GM21737 (cell line): Measurements from ENCODE around the gene PCDHA8.
"Not testable (repeated sequence)": the region's sequence is repeated elsewhere in the genome, so short reads cannot be mapped to it uniquely, and the experiment has no call there.

Experiments
- ATAC-seq: cut with Tn5 transposase; IDR thresholded peaks from one replicate; pipeline ENCODE4 v1.9.1; 2021; ENCODE audit warnings: mild to moderate bottlenecking, moderate library complexity; ENCODE audit not compliant: unreplicated experiment

Gene PCDHA8

DNA sequence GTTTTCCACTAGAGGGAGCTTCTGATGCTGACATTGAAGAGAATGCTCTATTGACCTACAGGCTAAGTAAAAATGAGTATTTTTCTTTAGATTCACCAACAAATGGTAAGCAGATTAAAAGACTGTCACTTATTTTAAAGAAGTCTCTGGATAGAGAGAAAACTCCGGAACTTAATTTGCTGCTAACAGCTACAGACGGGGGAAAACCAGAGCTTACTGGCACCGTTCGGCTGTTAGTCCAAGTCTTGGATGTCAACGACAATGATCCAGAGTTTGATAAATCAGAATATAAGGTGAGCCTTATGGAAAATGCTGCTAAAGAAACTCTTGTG lies 28.5 kb downstream of the PCDHA8 start:
- no peak for ATAC-seq

DNA sequence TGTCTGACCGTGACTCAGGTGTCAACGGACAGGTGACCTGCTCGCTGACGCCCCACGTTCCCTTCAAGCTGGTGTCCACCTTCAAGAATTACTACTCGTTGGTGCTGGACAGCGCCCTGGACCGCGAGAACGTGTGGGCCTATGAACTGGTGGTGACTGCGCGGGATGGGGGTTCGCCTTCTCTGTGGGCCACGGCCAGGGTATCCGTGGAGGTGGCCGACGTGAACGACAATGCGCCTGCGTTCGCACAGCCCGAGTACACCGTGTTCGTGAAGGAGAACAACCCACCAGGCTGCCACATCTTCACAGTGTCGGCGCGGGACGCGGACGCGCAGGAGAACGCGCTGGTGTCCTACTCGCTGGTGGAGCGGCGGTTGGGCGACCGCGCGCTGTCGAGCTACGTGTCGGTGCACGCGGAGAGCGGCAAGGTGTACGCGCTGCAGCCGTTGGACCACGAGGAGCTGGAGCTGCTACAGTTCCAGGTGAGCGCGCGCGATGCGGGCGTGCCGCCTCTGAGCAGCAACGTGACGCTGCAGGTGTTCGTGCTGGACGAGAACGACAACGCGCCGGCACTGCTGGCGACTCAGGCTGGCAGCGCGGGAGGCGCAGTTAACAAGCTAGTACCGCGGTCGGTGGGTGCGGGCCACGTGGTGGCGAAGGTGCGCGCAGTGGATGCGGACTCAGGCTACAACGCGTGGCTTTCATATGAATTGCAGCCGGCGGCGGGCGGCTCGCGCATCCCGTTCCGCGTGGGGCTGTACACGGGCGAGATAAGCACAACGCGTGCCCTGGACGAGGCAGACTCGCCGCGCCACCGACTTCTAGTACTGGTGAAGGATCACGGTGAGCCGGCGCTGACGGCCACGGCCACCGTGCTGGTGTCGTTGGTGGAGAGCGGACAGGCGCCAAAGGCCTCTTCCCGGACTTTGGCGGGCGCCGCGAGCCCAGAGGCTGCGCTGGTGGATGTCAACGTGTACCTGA lies 29.5 kb downstream of the PCDHA8 start:
- no peak for ATAC-seq

- no peak for ATAC-seq
Measured at GRCh38 chr5:140875085-140876065, 34.4 kb downstream of the PCDHA8 start, which contains the start of gene PCDHA12. Gene PCDHA12, plus strand, starts transcription at chr5:140875308. Its CDS starts 165 bp downstream, at chr5:140875473.

GRCh38 chr5:140876541-140877261 lies 35.7 kb downstream of the PCDHA8 start:
- not testable (repeated sequence) for ATAC-seq

DNA sequence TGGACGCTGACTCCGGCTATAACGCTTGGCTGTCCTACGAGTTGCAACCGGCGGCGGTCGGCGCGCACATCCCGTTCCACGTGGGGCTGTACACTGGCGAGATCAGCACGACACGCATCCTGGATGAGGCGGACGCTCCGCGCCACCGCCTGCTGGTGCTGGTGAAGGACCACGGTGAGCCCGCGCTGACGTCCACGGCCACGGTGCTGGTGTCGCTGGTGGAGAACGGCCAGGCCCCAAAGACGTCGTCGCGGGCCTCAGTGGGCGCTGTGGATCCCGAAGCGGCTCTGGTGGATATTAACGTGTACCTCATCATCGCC lies 36.2 kb downstream of the PCDHA8 start:
- no peak for ATAC-seq

- no peak for ATAC-seq
Measured at GRCh38 chr5:140881889-140882590, 41.1 kb downstream of the PCDHA8 start, which contains the start of gene PCDHA13. Gene PCDHA13, plus strand, starts transcription at chr5:140882124. Its CDS starts 145 bp downstream, at chr5:140882269.

DNA sequence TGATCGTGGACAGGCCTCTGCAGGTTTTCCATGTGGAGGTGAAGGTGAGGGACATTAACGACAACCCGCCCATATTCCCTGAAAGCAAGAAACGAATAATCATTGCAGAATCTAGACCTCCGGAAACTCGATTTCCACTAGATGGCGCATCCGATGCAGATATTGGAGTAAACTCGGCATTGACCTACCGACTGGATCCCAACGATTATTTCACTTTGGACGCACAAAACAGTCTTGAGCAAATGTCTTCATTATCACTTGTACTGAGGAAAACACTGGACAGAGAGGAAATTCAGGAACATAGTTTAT lies 41.6 kb downstream of the PCDHA8 start:
- ATAC-seq, result no peak

- ATAC-seq, result no peak
Measured at GRCh38 chr5:140883373-140883772, 42.4 kb downstream of the PCDHA8 start.

DNA sequence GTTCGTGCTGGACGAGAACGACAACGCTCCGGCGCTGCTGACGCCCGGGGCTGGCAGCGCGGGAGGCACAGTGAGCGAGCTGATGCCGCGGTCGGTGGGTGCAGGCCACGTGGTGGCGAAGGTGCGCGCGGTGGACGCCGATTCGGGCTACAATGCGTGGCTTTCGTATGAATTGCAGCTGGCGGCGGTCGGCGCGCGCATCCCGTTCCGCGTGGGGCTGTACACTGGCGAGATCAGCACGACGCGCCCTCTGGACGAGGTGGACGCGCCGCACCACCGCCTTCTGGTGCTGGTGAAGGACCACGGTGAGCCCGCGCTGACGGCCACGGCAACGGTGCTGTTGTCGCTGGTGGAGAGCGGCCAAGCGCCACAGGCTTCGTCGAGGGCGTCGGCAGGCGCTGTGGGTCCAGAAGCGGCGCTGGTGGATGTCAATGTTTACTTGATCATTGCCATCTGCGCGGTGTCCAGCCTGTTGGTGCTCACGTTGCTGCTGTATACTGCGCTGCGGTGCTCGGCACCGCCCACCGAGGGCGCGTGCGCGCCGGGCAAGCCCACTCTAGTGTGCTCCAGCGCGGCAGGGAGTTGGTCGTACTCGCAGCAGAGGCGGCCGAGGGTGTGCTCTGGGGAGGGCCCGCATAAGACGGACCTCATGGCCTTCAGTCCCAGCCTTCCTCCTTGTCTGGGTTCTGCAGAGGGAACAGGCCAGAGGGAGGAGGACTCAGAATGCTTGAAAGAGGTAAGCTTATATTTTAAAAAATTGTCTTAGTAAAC lies 43.1 kb downstream of the PCDHA8 start:
- no peak for ATAC-seq
